ENCODE results near the gene MFSD6L.
A peak's percentile ranks its signal among the peaks of the same experiment; 100 is the strongest.

The MFSD6L gene

DNA sequence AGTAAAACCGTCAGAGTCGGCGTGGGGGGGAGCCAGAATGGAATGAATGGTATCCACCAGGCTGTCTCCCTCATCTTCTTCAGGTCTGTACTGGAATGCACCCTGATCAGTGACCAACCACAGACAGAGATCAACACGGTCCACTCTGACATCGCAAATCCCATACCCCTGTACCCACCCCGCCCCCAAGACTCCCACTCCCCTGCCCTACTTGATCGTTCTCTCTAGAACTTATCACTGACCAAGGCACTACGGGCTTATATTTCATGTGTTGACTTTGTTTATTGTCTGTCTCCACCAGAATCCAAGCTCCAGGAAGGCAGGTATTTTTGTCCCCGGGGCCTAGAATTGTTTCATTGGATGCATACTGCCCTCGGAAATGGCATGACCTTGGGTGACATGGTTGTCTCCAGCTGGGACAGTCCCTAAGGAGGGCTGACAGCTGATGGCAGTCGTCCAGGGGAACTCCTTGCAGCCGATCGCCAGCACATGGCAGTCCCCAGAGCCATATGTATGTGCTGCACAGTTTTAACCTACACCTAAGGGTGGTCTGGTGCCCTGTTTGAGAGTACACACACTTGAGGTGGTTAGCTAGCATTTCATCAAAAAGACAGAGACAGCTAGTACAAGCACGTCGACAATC, 526 bp upstream of the MFSD6L start:
- no peak overlapping the region for H3K4me3 ChIP-seq (ENCODE audit: low read depth, low read length)
- TF ChIP-seq, protein P1, sequence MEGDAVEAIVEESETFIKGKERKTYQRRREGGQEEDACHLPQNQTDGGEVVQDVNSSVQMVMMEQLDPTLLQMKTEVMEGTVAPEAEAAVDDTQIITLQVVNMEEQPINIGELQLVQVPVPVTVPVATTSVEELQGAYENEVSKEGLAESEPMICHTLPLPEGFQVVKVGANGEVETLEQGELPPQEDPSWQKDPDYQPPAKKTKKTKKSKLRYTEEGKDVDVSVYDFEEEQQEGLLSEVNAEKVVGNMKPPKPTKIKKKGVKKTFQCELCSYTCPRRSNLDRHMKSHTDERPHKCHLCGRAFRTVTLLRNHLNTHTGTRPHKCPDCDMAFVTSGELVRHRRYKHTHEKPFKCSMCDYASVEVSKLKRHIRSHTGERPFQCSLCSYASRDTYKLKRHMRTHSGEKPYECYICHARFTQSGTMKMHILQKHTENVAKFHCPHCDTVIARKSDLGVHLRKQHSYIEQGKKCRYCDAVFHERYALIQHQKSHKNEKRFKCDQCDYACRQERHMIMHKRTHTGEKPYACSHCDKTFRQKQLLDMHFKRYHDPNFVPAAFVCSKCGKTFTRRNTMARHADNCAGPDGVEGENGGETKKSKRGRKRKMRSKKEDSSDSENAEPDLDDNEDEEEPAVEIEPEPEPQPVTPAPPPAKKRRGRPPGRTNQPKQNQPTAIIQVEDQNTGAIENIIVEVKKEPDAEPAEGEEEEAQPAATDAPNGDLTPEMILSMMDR (IDR thresholded peaks at IDR 0.05; ENCODE audit: insufficient read depth, low read depth, low read length, missing control alignments) = no peak
- peak; percentile 51 for DNase-seq (ENCODE audit: low read depth)

DNA sequence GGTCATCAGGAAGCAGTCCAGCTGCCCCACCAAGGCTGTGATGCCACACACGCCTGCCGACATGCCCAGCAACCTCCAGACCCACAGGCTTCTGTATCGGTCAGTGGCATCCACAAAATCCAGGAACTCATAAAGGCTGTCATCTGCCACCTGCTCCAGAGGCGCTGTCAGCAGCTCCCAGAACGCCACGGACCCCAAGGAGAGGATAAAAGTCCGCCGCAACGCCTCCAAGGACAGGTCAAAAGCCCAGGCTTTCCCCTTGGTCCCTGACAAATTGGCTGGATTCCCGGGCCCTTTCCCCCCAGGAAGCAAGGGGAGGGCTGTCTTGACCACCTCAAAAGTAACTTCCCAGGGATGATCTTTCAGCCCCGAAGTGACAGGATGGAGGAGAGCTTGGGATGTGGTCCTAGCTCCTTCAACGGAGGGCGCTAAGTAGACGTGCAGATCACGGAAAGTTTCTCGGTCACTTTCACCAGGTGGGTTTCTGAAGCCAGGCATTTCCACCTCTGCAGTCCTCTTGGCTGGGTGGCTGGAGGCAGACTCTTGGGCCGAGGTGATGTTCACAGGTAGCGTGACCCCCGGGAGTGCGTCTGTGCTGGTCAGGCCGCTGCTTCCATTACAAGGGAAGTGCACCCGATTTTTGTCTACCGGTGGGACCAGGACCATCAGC, 854 bp downstream of the MFSD6L start:
- TF ChIP-seq, protein P1 (IDR thresholded peaks at IDR 0.05; ENCODE audit: insufficient read depth, low read depth, low read length, missing control alignments) = no peak
- no peak overlapping the region for H3K4me3 ChIP-seq (ENCODE audit: low read depth, low read length)
- peak; percentile 1 for DNase-seq (ENCODE audit: low read depth)

DNA sequence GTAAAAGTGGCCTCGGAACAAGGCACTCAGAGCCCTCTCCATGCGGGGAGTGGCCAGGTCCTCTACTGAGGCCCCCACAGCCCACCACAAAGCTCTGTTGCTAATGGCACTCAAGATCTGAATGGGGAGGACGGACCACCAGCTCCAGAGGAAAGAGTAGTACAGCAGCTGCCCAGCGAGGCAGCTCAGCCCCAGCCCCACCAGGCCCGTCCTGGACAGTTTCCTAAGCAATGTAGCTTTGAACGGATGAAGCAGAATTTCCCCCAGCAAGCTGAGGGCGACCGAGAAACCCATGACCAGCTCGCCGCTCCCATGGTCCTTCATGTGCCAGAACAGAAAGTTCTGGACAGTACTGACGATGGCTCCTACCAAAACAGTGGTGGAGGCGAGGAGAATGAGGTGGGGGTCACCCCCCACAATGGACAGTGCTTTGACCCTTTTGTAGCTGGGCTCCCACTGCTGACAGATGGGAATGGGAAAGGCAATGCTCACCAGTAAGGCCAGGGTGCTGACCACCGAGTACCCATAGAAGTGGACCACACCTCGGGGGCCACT, 1.5 kb downstream of the MFSD6L start:
- no peak overlapping the region for H3K4me3 ChIP-seq (ENCODE audit: low read depth, low read length)
- no peak for DNase-seq (ENCODE audit: low read depth)
- TF ChIP-seq, protein P1 (IDR thresholded peaks at IDR 0.05; ENCODE audit: insufficient read depth, low read depth, low read length, missing control alignments) = no peak

DNA sequence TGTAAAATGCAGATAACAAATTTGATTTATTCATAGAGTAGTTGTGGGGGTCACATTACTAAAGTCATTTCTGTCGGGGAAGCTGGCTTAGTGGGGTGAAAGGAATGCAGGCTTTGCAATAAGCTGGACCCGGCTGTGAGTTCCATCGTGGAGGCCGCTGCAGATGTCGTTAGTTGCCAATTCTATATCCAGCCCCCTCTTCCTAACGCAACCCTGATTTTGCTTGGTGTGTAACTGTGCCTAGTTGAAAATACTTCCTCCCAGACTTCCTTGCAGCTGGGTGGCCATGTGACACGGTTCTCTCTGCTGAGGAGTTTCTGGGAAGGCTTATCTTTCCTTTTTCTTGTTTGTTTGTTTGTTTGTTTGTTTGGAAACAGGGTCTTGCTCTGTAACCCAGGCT, 4.5 kb downstream of the MFSD6L start:
- TF ChIP-seq, protein P1 (IDR thresholded peaks at IDR 0.05; ENCODE audit: insufficient read depth, low read depth, low read length, missing control alignments) = no peak
- DNase-seq (ENCODE audit: low read depth) = peak; percentile 0
- no peak overlapping the region for H3K4me3 ChIP-seq (ENCODE audit: low read depth, low read length)

DNA sequence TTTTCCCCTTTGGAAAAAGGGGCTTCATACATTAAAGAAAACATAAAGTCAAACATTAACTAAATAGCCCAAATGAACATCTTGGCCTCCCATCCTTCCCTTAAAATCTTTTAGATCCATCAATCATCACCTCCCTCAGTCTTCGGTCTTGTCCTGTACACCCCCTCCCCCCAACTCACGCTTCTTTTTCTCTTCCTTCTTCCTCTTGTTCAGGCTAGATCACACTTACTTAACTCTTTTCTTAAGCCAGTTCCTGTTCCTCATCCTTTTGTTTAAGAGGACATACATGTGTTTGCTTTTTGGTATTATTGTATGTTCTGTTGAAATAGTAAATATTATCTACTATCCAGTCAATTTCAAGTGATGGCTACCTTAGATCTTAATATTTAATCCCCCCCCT, 5.5 kb downstream of the MFSD6L start:
- no peak for DNase-seq (ENCODE audit: low read depth)
- TF ChIP-seq, protein P1 (IDR thresholded peaks at IDR 0.05; ENCODE audit: insufficient read depth, low read depth, low read length, missing control alignments) = no peak
- no peak overlapping the region for H3K4me3 ChIP-seq (ENCODE audit: low read depth, low read length)

DNA sequence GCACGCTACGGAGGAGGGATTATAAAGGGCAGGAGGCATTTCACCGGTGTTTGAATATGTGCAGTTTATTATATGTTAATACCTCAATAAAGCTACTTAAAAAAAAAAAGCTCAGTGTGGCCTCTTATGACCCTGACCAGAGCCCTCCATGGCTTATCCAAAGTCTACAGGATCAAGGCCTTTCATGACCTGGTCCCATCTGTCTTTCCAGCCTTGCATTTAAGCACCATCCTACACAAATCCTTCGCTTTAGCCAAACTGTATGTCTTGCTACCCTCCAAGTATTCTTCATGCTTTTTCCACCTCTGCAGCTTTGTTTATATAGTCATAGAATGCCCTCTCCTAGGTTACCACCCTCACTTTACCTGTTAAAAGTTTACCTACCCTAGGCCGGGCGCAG, 6.5 kb downstream of the MFSD6L start:
- no peak for DNase-seq (ENCODE audit: low read depth)
- TF ChIP-seq, protein P1 (IDR thresholded peaks at IDR 0.05; ENCODE audit: insufficient read depth, low read depth, low read length, missing control alignments) = no peak
- no peak overlapping the region for H3K4me3 ChIP-seq (ENCODE audit: low read depth, low read length)

Data from GM12865 (cell line).